ENCODE data around the gene RIMBP2.

The RIMBP2 gene

GRCh38 chr12:130469552-130469951 is 246.5 kb downstream of the RIMBP2 start:
- DNase-seq (ENCODE audit: low spot score): no peak
- FAIRE-seq: no peak

DNA sequence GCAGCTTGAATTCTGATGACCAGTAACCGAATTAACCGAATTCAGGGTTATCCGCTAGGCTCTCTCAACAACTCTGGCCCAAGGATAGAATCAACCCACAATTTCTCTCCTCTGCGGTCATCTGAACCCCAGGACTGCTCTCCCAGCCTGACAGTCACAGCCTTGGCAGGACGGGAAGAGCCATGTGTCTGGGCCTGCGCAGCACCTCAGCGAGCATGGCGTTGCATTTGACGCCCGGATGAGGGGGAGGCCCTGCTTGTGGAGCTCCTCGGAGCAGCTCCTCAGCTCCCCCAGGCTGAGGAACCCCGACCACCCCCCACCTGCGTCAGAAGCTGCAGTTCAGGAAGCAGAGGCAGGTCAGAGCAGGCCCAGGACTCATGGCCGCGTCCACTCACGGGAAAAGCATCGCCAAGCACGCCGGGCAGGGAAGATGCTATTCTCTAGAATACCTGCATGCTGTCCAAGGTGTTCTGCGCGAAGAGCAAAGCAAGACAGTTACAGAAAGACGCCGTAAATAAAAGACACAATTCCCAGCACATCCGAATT is 247.3 kb downstream of the RIMBP2 start:
- DNase-seq (ENCODE audit: low spot score) (no peak), FAIRE-seq (no peak)

GRCh38 chr12:130468186-130468585 is 247.9 kb downstream of the RIMBP2 start:
- DNase-seq (ENCODE audit: low spot score): no peak
- FAIRE-seq: no peak

GRCh38 chr12:130465626-130466025 is 250.5 kb downstream of the RIMBP2 start:
- no peak for FAIRE-seq

GRCh38 chr12:130465046-130465445 is 251.1 kb downstream of the RIMBP2 start:
- no peak for DNase-seq (ENCODE audit: low spot score)
- FAIRE-seq: no peak

More at GRCh38 chr12:130465626-130466025, 250.5 kb downstream of the RIMBP2 start:
- DNase-seq (ENCODE audit: low spot score): no peak

GRCh38 chr12:130463818-130464670 is 252.1 kb downstream of the RIMBP2 start:
- no peak for DNase-seq (ENCODE audit: low spot score)
- no peak for FAIRE-seq

DNA sequence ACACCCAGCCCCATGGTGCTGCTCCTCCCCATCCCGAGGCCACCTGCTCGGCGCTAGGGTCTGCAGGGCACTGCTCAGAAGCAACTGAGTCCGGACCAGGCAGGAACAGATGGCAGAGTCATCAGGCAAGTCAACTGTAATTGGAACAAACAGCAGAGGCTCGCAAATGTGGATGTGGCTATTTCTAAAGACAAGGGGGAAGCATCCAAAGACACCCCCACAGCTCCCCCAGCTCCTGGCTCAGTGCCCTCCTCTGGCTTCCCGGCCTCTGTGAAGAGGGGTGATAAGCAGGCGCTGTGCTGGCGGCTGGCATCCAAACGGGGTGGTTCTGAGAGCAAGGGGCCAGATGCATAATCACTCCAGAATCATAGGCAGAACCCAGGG is 252.8 kb downstream of the RIMBP2 start:
- no peak for FAIRE-seq
- no peak for DNase-seq (ENCODE audit: low spot score)

DNA sequence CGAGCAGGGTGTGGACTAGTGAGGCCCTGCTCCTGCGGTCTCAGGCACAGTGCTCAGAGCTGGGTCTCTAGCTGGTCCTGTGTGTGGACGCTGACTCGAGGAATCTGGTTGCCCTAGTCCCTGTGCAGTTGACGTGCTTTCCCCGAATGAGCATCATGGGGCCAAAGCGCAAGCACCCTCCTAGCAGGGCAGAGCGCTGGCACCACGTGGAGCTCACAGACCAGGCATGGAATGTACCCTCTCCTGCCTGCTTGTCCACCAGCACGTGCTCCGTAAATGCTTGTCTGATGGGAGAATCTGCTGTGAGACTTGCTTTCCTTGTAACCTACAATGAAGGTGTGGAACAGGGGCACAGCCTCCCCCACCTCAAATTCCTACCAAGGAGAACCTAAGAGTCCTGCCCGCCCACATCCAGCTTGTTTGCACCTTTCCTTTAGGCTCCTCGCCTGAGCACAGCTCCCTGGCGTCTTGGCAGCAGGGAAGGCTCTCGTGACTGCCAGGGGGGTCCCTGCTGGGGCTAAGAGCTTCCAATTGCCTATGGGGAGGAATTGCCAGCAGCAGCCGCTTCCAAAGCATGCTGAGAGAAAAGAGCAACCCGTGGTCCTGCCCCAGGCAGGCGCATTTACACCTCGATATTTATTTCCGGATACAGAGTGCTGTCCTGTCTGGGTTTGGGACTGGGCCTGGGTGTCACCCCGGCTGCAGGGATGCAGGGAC is 253.4 kb downstream of the RIMBP2 start:
- FAIRE-seq (no peak), DNase-seq (ENCODE audit: low spot score) (no peak)

DNA sequence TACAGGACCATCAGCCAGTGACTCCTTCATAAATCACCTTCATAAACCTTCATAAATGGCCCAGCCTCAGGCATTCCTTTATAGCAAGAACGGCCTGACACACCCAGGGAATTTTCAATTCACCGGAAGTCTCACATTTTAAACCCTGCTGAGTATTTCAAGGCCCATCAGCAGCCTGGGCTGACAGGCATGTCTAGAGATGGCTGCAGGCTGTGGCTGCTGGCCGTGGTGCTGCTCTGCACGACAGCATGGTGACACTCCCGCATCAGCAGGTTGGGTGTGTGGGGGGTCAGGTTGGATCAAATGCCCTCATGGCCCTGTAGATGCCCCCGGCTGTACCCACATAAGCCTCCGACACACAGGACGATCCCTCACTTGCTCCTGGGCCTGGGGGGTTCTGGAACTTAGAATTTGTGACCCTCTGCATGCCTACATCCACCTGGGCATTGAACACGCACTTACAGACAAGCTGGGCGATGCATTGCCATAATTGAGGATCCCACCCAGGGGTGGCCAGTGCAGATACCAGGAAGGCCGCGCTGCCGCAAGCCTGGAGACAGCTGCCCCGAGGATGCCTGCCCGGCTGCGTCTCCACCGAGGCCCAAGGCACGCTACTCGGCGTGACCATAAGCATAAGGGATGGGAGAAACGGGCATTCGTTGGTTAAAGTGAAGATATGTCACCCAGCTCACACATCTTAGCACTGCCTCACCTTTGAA is 254.1 kb downstream of the RIMBP2 start:
- FAIRE-seq (no peak), DNase-seq (ENCODE audit: low spot score) (no peak)

DNA sequence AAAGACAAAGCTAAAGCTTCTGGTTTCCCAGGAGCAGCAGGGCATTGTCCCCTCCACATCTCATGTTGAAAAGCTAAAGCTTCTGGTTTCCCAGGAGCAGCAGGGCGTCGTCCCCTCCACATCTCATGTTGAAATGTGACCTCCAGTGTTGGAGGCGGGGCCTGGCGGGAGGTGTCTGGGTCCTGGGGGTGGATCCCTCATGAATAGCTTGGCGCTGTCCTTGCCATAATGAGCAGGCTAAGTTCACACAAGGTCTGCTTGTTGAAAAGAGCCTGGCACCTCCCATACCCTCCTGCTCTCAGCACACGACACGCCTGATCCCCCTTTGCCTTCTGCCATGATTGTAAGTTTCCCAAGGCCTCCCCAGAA is 254.7 kb downstream of the RIMBP2 start:
- FAIRE-seq (no peak), DNase-seq (ENCODE audit: low spot score) (no peak)

GRCh38 chr12:130460611-130461446 is 255.3 kb downstream of the RIMBP2 start:
- no peak for DNase-seq (ENCODE audit: low spot score)
- no peak for FAIRE-seq

- DNase-seq (ENCODE audit: low spot score) (no peak), FAIRE-seq (no peak)
Measured at GRCh38 chr12:130459916-130460315, 256.2 kb downstream of the RIMBP2 start.

DNA sequence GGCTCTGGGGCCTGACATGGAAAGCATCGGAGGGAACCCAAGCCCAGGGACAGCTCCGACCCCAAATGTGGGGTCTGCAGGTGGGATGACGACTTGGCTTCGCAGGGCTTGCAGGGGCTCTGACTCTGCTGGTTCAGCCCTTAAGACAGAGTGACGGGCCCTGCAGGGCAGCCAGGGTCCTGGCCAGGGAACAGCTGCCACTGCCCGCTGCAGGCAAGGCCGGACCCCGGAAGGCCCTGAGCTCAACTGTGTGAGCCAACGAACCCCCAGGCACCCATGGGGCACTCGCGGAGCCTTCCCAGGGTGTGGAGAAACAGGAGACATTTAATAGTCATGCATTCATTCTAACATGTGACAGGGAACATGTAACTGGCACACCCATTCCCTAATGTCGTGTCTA is 257.8 kb downstream of the RIMBP2 start:
- DNase-seq (ENCODE audit: low spot score) (no peak), FAIRE-seq (no peak)

- DNase-seq (ENCODE audit: low spot score) (no peak), FAIRE-seq (no peak)
Measured at GRCh38 chr12:130457215-130457614, 258.9 kb downstream of the RIMBP2 start.

GRCh38 chr12:130456375-130457199 is 259.5 kb downstream of the RIMBP2 start:
- FAIRE-seq (no peak), DNase-seq (ENCODE audit: low spot score) (no peak)

DNA sequence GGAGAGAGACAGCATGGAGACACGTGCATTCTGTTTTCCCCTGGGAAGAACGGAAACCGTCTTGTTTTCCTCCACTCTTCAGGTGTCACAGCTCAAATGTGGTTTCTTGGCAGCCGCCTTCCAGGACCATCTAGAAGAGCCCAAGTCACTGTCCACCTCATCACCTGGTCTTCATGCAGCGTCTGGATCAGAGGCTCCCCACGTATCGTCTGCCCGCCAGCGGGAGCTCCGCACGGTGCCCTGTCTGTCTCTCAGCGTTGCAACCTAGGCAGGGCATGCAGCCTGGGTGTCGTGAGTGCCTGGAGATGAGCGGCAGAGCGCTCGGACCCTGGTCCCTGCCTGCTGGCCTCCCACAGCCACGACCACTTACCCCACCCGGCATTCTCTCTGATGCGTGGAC is 260.9 kb downstream of the RIMBP2 start:
- DNase-seq (ENCODE audit: low spot score): no peak
- no peak for FAIRE-seq

GRCh38 chr12:130454296-130454695 is 261.8 kb downstream of the RIMBP2 start:
- FAIRE-seq (no peak), DNase-seq (ENCODE audit: low spot score) (no peak)

DNA sequence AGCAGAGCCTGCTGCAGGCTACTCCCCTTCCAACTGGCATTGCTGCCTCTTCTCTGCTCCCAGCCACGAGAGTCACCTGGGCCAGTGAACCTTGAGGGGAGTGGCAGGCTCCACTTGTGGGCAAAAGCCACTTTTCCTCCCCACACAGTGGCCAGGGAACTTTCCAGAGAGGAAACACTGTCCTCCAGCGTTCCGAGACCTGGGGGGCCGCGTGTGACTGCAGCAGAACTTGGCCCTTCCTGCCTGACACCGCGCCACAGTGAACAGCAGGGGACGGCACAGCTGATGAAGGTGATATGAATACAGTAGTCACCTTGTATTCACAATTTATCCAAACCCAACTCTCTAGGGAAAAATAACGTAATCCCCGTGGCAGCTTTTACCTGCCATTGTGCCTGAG is 263.6 kb downstream of the RIMBP2 start:
- DNase-seq (ENCODE audit: low spot score) (no peak), FAIRE-seq (no peak)

GRCh38 chr12:130451001-130451930 is 264.8 kb downstream of the RIMBP2 start:
- no peak for FAIRE-seq

More at GRCh38 chr12:130451001-130451930, 264.8 kb downstream of the RIMBP2 start:
- no peak for DNase-seq (ENCODE audit: low spot score)

All from urothelium cell line (cell line).